GM18517 (cell line): Measurements from ENCODE around the gene RRBP1.

Experiments used
- ATAC-seq: cut with Tn5 transposase; IDR thresholded peaks from one replicate; pipeline ENCODE4 v1.9.1; 2021; ENCODE audit warnings: mild to moderate bottlenecking, moderate library complexity; ENCODE audit not compliant: unreplicated experiment

RRBP1 gene

DNA sequence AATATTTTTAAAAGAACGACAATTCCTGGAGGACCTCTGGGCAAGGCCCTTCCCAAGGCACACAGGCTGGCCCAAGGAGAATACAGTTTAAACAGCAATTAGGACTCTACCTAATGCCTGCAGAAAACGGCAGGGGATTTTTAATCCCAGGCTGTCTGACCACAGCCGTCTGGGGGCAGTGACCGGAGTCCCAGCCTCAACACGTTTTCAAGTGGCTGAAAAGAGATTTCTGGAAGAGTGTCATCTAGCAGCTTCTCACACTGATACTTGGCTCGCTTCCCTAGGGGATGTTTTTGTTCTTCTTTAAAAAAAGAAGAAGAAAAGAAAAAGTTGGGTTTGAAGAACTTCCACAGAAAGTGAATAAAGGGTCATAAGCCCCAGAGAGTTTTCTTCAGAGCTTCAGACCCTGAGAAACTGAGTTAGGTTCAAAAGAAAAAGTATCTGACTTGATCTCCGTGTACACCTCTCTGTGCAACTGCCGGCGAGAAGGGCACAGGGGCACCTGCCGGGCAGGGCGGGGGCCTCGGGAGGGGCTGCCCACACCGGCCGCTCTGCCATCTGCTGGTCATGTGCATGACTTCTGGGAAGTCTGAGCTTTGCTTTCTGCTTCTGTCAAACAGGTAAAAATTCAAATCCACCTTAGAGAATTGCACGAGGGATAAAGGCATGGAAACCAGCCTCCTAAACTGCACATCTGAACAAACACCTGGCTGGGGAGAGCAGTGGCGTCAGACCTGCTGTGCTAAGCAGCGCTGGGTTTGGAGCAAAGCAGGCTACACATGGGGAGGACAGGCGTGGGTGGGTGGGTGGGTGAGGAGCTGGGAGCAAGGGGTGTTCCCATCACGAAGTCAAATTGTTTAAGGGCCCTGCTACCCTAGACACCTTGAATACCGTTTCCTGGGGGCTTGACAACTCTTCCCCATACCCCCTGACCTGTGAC lies 33.0 kb downstream of the RRBP1 start:
- ATAC-seq: no peak

GRCh38 chr20:17648315-17648646 lies 33.8 kb downstream of the RRBP1 start:
- ATAC-seq: no peak

- ATAC-seq: no peak
Observed at GRCh38 chr20:17647391-17648314, 34.4 kb downstream of the RRBP1 start.

- ATAC-seq: no peak
Observed at GRCh38 chr20:17646961-17647301, 35.1 kb downstream of the RRBP1 start.

DNA sequence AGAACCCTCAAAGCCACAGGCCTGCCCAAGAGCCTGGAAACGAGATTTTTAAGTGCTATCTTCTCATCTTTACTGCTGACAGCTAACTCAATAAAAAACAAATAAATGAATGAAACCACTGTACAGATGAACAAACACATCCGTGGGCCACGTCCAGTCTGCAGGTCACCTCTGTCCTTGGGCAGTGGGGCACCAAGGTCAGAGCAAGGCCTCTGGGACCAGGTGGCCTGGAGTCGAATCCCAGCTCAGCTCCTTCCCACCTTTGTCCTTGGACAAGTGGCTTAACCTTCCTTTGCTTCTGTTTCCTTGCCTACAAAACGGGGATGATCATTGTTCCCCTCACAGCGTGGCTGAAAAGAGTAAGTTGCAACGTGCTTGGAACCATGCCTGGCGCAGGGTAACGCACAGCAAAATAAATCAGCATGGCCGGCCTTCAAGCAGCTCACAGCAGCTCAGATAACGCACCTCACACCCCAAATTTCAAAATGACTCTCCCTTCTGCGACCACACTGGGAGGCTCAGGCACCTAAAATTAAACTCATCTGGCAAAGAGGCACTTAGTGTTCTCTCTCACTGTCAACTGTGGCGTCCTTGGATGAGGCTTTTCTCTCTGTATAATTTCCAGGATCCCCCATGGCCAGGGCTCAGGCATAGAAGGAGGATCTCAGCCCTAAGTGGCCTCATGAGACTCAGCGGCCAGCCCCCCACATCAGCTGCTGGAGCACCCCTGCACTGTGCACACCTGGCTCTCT lies 35.7 kb downstream of the RRBP1 start:
- ATAC-seq: no peak

- no peak for ATAC-seq
Observed at GRCh38 chr20:17645546-17646208, 36.4 kb downstream of the RRBP1 start.

GRCh38 chr20:17645010-17645409 lies 37.0 kb downstream of the RRBP1 start:
- ATAC-seq: no peak

DNA sequence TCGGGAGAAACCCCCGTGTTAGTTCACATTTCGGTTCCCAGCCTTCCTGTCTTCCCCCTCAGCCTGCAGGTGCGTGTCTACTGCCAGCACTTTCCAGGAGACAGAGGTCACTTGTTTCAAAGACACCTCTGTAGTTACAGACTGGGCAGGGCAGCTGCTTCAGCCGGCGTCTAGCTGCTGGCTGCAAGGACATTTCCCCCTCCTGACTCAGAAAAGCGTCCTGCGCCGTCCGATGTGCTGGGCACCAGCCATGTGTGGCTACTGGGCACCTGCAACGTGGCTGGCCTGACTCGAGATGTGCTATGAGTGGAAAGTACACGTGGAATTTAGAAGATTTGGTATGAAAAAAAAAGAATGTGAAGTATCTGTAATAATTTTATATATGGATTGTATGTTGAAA lies 37.6 kb downstream of the RRBP1 start:
- ATAC-seq: no peak

DNA sequence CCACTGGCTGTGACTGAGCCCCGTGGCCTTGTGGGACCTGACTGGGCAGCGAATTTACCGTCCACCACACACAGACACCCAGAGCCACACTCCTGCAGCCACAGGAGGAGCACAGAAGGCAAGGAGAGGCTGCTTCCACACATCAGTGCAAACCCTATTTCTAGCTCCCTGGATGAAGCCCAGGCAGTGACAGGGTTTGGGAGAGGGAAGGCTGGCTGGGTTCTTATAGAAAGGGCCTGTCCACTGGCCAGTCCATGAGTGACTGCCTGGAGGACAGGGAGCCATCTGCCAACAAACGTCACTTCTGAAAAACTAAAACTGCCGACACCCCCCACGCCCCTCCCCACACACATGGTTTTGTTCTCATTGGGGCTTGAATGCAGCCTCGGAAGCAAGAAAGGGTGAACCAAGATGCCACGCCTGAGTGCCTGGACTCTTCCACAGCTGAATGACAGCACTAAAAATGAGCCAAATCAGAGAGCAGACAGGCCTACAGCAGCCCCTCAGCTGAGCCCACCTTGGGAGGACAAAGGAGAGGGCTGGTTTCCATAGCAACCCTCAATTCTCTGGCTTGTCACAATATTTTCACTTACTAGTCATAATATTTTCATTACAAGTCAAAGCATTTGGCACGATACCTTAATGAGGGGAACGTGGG lies 38.4 kb downstream of the RRBP1 start:
- no peak for ATAC-seq

DNA sequence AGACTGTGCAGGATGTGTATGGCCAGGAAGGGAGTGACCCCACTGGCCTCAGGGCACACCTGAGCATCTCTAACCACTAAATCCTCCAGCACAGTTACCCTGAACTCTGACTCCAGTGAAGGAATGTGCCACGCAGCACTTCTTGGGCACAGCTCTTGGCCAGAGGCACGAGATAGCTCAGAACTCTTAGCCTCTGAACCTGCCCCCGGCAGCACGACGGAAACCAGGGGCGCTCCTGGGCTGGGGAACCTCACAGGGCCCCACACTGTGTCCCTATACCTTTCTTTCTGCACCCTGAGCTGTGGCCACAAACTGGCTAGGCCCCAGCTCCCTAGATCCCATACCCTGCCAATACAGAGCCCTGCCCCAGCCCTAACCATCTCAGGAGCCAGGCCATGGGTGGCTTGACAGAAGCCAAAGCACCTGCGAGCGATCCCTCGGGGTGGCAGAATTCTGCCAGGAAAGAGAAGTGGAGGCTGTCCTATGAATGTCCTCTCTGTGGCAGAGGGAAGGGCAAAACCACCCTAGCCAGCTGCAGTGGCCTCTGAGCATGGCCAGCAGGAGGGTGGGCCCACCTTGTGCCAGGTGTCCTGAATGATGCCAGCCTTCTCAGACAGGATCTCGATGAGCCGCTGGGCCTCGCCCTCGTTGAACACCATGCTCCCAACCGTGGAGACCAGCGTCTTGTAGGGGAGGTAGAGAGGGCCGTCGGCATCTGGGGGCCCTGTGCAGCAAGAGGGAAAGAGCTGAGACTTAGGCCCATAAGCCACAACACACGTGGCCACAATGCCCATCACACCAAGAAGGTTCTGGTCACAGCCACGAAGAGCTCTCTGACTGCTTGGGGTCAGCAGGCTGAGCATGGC lies 39.4 kb downstream of the RRBP1 start:
- ATAC-seq: no peak

DNA sequence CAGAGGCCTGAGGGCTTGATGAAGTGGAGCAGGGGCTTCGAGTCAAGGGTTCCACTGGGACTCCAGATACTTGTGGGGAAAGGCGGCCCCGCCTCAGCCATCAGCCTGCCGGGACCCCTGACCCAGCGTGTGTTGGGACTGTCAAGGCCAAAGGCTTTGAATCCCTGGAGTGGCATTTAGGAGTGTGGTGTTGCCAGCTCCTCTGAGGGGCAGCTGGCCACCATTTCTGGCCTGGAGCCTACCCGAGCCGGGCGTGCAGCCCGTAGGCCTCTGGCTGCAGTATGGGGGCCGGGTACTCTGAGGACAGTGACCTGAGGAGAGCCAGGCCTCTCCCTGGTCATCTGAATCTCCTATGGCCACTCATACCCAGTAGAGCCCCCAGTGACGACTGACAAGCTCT lies 40.0 kb downstream of the RRBP1 start:
- ATAC-seq: no peak

GRCh38 chr20:17641520-17641964 lies 40.5 kb downstream of the RRBP1 start:
- ATAC-seq: no peak

DNA sequence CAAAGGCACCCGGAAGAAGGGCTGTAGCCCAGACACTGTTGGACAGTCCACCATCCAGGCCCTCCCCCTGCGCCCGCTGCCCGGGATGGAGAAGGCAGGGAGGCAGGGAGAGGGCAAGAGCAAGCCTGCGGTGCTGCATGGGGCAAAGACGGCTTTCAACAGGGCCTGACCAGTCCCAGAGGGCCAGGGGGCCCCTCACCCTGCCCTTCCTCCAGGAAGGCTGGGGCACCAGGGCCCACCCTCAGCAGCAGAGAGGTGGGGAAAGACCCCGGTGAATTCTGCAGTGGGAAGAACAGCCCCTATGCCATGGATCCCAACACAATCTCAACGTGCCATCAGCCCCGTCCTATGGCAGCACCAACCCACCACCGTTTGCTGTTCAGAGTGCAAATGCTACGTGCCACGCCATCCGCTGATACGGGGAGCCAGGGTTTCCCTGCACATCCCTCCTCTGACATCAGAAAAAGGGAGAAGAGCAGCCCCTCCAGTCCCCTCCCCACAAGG lies 41.1 kb downstream of the RRBP1 start:
- no peak for ATAC-seq

GRCh38 chr20:17640146-17640874 lies 41.7 kb downstream of the RRBP1 start:
- no peak for ATAC-seq

- no peak for ATAC-seq
Observed at GRCh38 chr20:17638835-17639407, 43.1 kb downstream of the RRBP1 start.

GRCh38 chr20:17637985-17638640 lies 43.9 kb downstream of the RRBP1 start:
- no peak for ATAC-seq

- no peak for ATAC-seq
Observed at GRCh38 chr20:17637413-17637780, 44.6 kb downstream of the RRBP1 start.
